HFFc6 (cell line): Measurements from ENCODE around the gene GLS2. TPM values are rescaled to one million over a fixed set of nuclear protein-coding genes. Genes with fewer than 3 reads are reported as not detected.

ENCODE experiments used
- DNase-seq: peaks from one replicate; pipeline ENCODE4 v3.0.0-alpha.2; 2018
- H3K27ac Mint-ChIP-seq: 2 replicates; pipeline ENCODE4 v1.8.0; 2020; ENCODE audit warnings: mild to moderate bottlenecking, mixed read lengths
- H3K27me3 Mint-ChIP-seq: 2 replicates; pipeline ENCODE4 v1.8.0; 2021; ENCODE audit warnings: mild to moderate bottlenecking, moderate library complexity, mixed read lengths; ENCODE audit not compliant: insufficient read depth
- H3K36me3 Mint-ChIP-seq: 2 replicates; pipeline ENCODE4 v1.8.0; 2021; ENCODE audit warnings: low read depth, mixed read lengths
- H3K4me1 Mint-ChIP-seq: 2 replicates; pipeline ENCODE4 v1.8.0; 2020; ENCODE audit warnings: low read depth, mixed read lengths
- H3K4me3 Mint-ChIP-seq: 2 replicates; pipeline ENCODE4 v1.8.0; 2020; ENCODE audit warnings: mild to moderate bottlenecking, moderate library complexity, mixed read lengths
- H3K9me3 Mint-ChIP-seq: 2 replicates; pipeline ENCODE4 v1.8.0; 2020; ENCODE audit warnings: mild to moderate bottlenecking, mixed read lengths
- CTCF ChIP-seq: fragments of 200-600 bp; sonication (generic); IDR thresholded peaks from 2 replicates; pipeline ENCODE4 v1.5.0; 2021; ENCODE audit warnings: antibody characterized with exemption, mild to moderate bottlenecking
- total RNA-seq, 6 experiments: library from RNA; stranded (reverse); fragmentation: NEBNext Ultra II Directional; extraction: Animal tissue kit (Norgen Biotek cat#: 25700); gene quantifications; 2 replicates in 1 of 6; 3 replicates in 5 of 6; pipeline ENCODE4 v1.2.3, GENCODE V29; 2021

Gene GLS2
- total RNA-seq, 6 experiments from 2014 or later, result not detected

DNA sequence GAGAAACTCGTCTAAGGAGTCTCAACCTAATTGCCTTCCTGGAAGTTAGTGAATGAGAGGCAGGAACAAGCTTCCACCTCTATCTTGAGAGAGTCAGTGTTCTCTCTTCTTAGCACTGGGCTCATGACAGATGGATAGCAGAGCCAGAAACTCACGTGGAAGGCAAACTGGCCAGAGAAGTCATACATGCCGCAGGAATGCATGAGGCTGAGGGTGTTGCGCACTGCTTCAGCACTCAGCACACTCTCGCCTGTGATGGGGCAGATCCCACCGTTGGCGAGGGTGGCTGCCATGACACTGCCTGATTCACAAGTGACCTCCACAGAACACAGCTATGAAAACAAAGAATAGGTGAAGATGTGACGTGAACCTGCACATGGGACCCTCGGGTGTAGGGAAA, 13.6 kb downstream of the GLS2 start:
- no peaks in the 10 kb centered on the region for H3K9me3 Mint-ChIP-seq
- TF ChIP-seq CTCF, result no peak
- peaks cover 14% of the 10 kb centered on the region for H3K36me3 Mint-ChIP-seq
- H3K27ac Mint-ChIP-seq, result no peak overlapping the region
- peaks cover 2% of the 10 kb centered on the region; the same call in 1 of the 2 replicates for H3K27me3 Mint-ChIP-seq
- H3K4me1 Mint-ChIP-seq, result peaks cover 7% of the 10 kb centered on the region
- H3K4me3 Mint-ChIP-seq, result no peak overlapping the region
- DNase-seq, result no peak

- Mint-ChIP-seq H3K4me3 (peak overlapping the region; percentile 98), H3K9me3 (no peaks in the 10 kb centered on the region)
- TF ChIP-seq CTCF, result no peak
Observed at GRCh38 chr12:56469007-56469930, 18.7 kb downstream of the GLS2 start.

GRCh38 chr12:56468216-56469006, 19.6 kb downstream of the GLS2 start, which contains the start of gene SPRYD4:
Gene SPRYD4 (plus strand): TSS chr12:56468578. CDS start chr12:56468592, 14 bp downstream.
- Mint-ChIP-seq H3K36me3 (peaks cover 15% of the 10 kb centered on the region), H3K27me3 (peaks cover 2% of the 10 kb centered on the region), H3K4me3 (peak within 1 kb of the TSS; percentile 98), H3K27ac (peak within 1 kb of the TSS; percentile 95), H3K9me3 (no peaks in the 10 kb centered on the region), H3K4me1 (peaks cover 20% of the 10 kb centered on the region)
- DNase-seq, result peak; percentile 83
- peak; percentile 71 for TF ChIP-seq CTCF

More at GRCh38 chr12:56469007-56469930, 18.7 kb downstream of the GLS2 start:
- Mint-ChIP-seq H3K4me1 (peaks cover 15% of the 10 kb centered on the region), H3K27me3 (peaks cover 2% of the 10 kb centered on the region), H3K27ac (peak overlapping the region; percentile 95), H3K36me3 (peaks cover 19% of the 10 kb centered on the region)
- no peak for DNase-seq

DNA sequence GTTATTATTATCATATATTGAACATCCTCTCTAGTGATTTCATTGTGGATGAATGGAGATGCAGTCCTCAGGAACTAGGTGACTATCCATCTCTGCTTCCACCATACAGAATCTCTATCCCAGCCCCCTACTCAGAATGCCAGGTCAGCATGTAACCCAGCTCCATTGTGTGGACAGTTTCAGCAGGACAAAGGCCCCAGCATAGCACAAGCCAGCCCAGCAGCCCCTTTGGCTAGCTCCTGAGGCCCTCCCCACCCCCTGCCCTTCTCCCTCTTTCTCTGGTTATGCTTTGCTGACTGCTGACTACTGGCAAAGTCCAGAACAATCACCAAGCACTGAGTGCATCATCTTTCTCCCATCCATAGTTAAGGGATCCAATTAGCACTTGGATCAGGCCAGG, 25.4 kb downstream of the GLS2 start:
- Mint-ChIP-seq H3K9me3 (no peaks in the 10 kb centered on the region), H3K36me3 (no peaks in the 10 kb centered on the region), H3K4me3 (no peak overlapping the region), H3K27ac (no peak overlapping the region; the same call in 1 of the 2 replicates), H3K27me3 (peaks cover 2% of the 10 kb centered on the region), H3K4me1 (peaks cover 23% of the 10 kb centered on the region)
- no peak for DNase-seq
- no peak for TF ChIP-seq CTCF

DNA sequence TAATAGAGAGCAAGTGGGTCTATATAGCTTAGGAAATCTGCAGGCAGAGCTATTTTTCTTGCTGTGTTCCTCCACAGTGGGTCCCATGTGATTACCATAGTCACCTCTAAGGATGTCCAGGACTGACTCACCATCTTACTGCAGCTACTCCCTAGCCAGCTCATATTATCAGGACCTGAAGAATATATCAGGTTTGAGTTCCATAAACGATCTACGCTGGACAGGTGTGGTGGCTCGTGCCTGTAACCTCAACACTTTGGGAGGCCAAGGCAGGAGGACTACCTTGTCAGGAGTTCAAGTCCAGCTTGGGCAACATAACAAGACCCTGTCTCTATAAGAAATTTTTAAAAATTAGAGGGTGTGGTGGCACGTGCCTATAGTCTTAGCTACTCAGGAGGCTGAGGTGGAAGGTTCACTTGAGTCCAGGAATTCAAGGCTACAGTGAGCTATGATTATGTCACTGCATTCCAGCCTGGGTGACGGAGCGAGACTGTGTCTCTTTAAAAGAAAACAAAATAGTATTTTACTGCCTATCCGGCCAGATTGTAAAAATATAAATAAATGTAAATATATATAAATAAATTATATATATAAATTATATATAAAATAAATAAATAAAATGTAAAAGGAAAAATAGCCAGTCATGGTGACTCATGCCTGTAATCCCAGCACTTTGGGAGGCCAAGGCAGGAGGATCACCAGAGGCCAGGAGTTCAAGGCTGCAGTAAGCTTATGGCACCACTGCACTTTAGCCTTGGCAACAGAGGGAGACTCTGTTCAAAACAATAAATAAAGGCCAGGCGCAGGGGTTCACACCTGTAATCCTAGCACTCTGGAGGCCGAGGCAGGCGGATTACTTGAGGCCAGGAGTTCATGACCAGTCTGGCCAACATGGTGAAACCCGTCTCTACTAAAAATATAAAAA, 26.5 kb downstream of the GLS2 start:
- no peaks in the 10 kb centered on the region for H3K36me3 Mint-ChIP-seq
- no peak overlapping the region for H3K4me3 Mint-ChIP-seq
- DNase-seq, result peak; percentile 34
- peak overlapping the region; percentile 32 for H3K27ac Mint-ChIP-seq
- H3K9me3 Mint-ChIP-seq, result no peaks in the 10 kb centered on the region
- peaks cover 23% of the 10 kb centered on the region for H3K4me1 Mint-ChIP-seq
- peaks cover 2% of the 10 kb centered on the region for H3K27me3 Mint-ChIP-seq
- TF ChIP-seq CTCF, result no peak
